CD4-positive, alpha-beta T cell (primary cell): ENCODE data around the gene TESK2. TPM values are rescaled to one million over a fixed set of nuclear protein-coding genes. Genes with fewer than 3 reads are reported as not detected.

Experiments
- ATAC-seq: fragments of 200-7000 bp; cut with Tn5 transposase; one replicate; pipeline ENCODE4 v1.10.0; 2022; ENCODE audit warnings: mild to moderate bottlenecking; ENCODE audit not compliant: poor library complexity
- CTCF ChIA-PET: fragments of 350-600 bp; sonication (Branson Sonifier 250); formaldehyde crosslinking; loops from one replicate; lab custom pipeline; 2021; ENCODE audit warnings: antibody characterized with exemption, inconsistent platforms; lab: Charles Lee
- POLR2A ChIA-PET: fragments of 350-600 bp; sonication (Branson Sonifier 250); formaldehyde crosslinking; loops from one replicate; lab custom pipeline; 2021; ENCODE audit warnings: antibody characterized with exemption, inconsistent platforms; lab: Charles Lee
- DNase-seq, 14 experiments: peaks; one replicate each; pipeline ENCODE4 v3.0.0-alpha.2; 2013 to 2020; ENCODE audit warnings: mixed read lengths in 2 of 14
- H3K27ac ChIP-seq, 2 donors: one replicate each; pipeline versions ENCODE4 v1.5.1 to v1.7.0; 2013; ENCODE audit warnings: low read length in 2 of 2, low read depth in 1 of 2, mild to moderate bottlenecking in 1 of 2
- H3K27me3 ChIP-seq, 2 experiments: 1 replicate in 1 of 2; 2 replicates in 1 of 2; pipeline versions ENCODE4 v1.6.1 to v1.7.0; 2013; ENCODE audit warnings: low read length in 2 of 2, control low read depth in 1 of 2, mild to moderate bottlenecking in 1 of 2, moderate library complexity in 1 of 2; ENCODE audit not compliant: insufficient read depth in 2 of 2, control insufficient read depth in 1 of 2
- H3K36me3 ChIP-seq: one replicate; pipeline ENCODE4 v1.6.1; 2013; ENCODE audit warnings: low read length, control low read depth; ENCODE audit not compliant: insufficient read depth
- H3K4me1 ChIP-seq: one replicate; pipeline ENCODE4 v1.6.1; 2013; ENCODE audit warnings: low read length, control low read depth; ENCODE audit not compliant: insufficient read depth
- H3K4me3 ChIP-seq: one replicate; pipeline ENCODE4 v1.5.1; 2013; ENCODE audit warnings: mild to moderate bottlenecking, low read length, moderate library complexity
- H3K9me3 ChIP-seq, 2 experiments: 1 replicate in 1 of 2; 2 replicates in 1 of 2; pipeline versions ENCODE4 v1.6.1 to v1.7.0; 2013; ENCODE audit warnings: low read length in 2 of 2, mild to moderate bottlenecking in 2 of 2, control low read depth in 1 of 2, moderate library complexity in 1 of 2; ENCODE audit not compliant: control insufficient read depth in 1 of 2, insufficient read depth in 1 of 2
- H3K27ac Mint-ChIP-seq: one replicate; pipeline ENCODE4 v1.8.0; 2020; ENCODE audit warnings: mixed read lengths
- H3K27me3 Mint-ChIP-seq: one replicate; pipeline ENCODE4 v1.8.0; 2021; ENCODE audit warnings: mixed read lengths
- H3K36me3 Mint-ChIP-seq: one replicate; pipeline ENCODE4 v1.8.0; 2021; ENCODE audit warnings: low read depth, mixed read lengths
- H3K4me1 Mint-ChIP-seq: one replicate; pipeline ENCODE4 v1.8.0; 2021; ENCODE audit warnings: low read depth, mixed read lengths
- H3K4me3 Mint-ChIP-seq: one replicate; pipeline ENCODE4 v1.8.0; 2020; ENCODE audit warnings: mild to moderate bottlenecking, mixed read lengths
- H3K9me3 Mint-ChIP-seq: one replicate; pipeline ENCODE4 v1.8.0; 2020; ENCODE audit warnings: mixed read lengths
- CTCF ChIP-seq: fragments of 200-600 bp; IDR thresholded peaks from one replicate; pipeline ENCODE4 v1.8.0; 2022; ENCODE audit warnings: antibody characterized with exemption, mild to moderate bottlenecking
- intact Hi-C, 2 experiments: fragments of 100-400 bp; cut with DNase I in 1 of 2; cut with micrococcal nuclease in 1 of 2; formaldehyde crosslinking; loops; one replicate each; pipeline versions ENCODE4 v1.15.1 to v1.9.0; 2023 to 2025; cut with DNase I, micrococcal nuclease
- polyA plus RNA-seq, 2 donors: library from polyadenylated mRNA; unstranded; fragments of 120-200 nt; gene quantifications; one replicate each; pipeline ENCODE4 v1.2.1, GENCODE V29; 2013
- total RNA-seq, 174 experiments: library from RNA in 2 of 174; stranded (reverse) in 2 of 174; gene quantifications; one replicate each; pipeline ENCODE4 v1.2.3 and lab custom pipeline; 2021 to 2026

Gene TESK2
- total RNA-seq = 1 to 10 TPM; 2.8 to 3.4 TPM
- 5.1 TPM for polyA plus RNA-seq (2013, experiment 1 of 2)
- polyA plus RNA-seq (2013, experiment 2 of 2) = 5.4 TPM
- 1.6 to 10.7 (median 5.7) reads per million in 172 experiments for total RNA-seq (lab: John Stamatoyannopoulos, UW)

- H3K27ac ChIP-seq = peak within 1 kb of the TSS; percentile 55 to 70
- H3K9me3 ChIP-seq = no peaks in the 10 kb centered on the region
- no peaks in the 10 kb centered on the region for H3K36me3 ChIP-seq
- intact Hi-C loops = loop anchor here (1.0 to 10.0 kb wide), 10 partner anchors 9 to 859 kb away; partner anchors contain the start of genes AKR1A1 (in 1 of the 2), CCDC163 (in 1 of the 2), MMACHC (in 1 of the 2) and MUTYH (in 1 of the 2)
- Mint-ChIP-seq H3K36me3 (no peaks in the 10 kb centered on the region), H3K27me3 (no peaks in the 10 kb centered on the region), H3K9me3 (no peaks in the 10 kb centered on the region), H3K4me3 (no peak within 1 kb of the TSS), H3K4me1 (peaks cover 5% of the 10 kb centered on the region), H3K27ac (no peak within 1 kb of the TSS)
- no peaks in the 10 kb centered on the region for H3K27me3 ChIP-seq
- POLR2A ChIA-PET = interaction anchor here (0.5 to 6.2 kb wide), 22 partner anchors 9 to 769 kb away, joined by 3 to 76 read pairs (median 5); partner anchors contain the start of genes AKR1A1, CCDC163, EIF2B3 and GPBP1L1
- peak within 1 kb of the TSS; percentile 82 for H3K4me3 ChIP-seq
- peaks cover 28% of the 10 kb centered on the region for H3K4me1 ChIP-seq
- no peak for TF ChIP-seq CTCF
- ATAC-seq = peak; percentile 92
- DNase-seq = peak; percentile 92 to 100 (median 95)
- CTCF ChIA-PET = interaction anchor here (1.0 to 3.3 kb wide), 9 partner anchors 9 to 479 kb away, joined by 3 to 20 read pairs (median 4); partner anchors contain the start of genes AKR1A1, CCDC163, HECTD3 and MMACHC
Measured at GRCh38 chr1:45490626-45491486, at the start of gene TESK2. TESK2 (minus strand) TSS chr1:45491163; CDS start chr1:45457785, 33,378 bp downstream.

GRCh38 chr1:45536886-45537285 lies 45.9 kb upstream of the TESK2 start:
- Histone ChIP-seq H3K27ac (no peak overlapping the region), H3K4me3 (no peak overlapping the region), H3K9me3 (no peaks in the 10 kb centered on the region), H3K4me1 (no peaks in the 10 kb centered on the region), H3K27me3 (no peaks in the 10 kb centered on the region), H3K36me3 (no peaks in the 10 kb centered on the region)
- Mint-ChIP-seq H3K36me3 (no peaks in the 10 kb centered on the region), H3K4me1 (no peaks in the 10 kb centered on the region), H3K4me3 (no peak overlapping the region), H3K27ac (no peak overlapping the region), H3K27me3 (no peaks in the 10 kb centered on the region), H3K9me3 (no peaks in the 10 kb centered on the region)
- DNase-seq = no peak
- TF ChIP-seq CTCF = no peak
- CTCF ChIA-PET = no interaction called here
- POLR2A ChIA-PET = interaction anchor here (1.7 kb wide), 1 partner anchor 15 kb away, joined by 5 read pairs; the partner anchor contains the start of gene PRDX1
- intact Hi-C loops = no loop called here
- ATAC-seq = no peak

- Mint-ChIP-seq H3K4me3 (no peak overlapping the region), H3K36me3 (no peaks in the 10 kb centered on the region), H3K27ac (no peak overlapping the region), H3K9me3 (no peaks in the 10 kb centered on the region), H3K27me3 (no peaks in the 10 kb centered on the region), H3K4me1 (no peaks in the 10 kb centered on the region)
- Histone ChIP-seq H3K4me1 (no peaks in the 10 kb centered on the region), H3K4me3 (no peak overlapping the region), H3K27ac (no peak overlapping the region), H3K27me3 (no peaks in the 10 kb centered on the region), H3K9me3 (no peaks in the 10 kb centered on the region), H3K36me3 (no peaks in the 10 kb centered on the region)
- DNase-seq (no peak), ATAC-seq (no peak)
- POLR2A ChIA-PET = interaction anchor here (1.7 kb wide), 1 partner anchor 14 kb away, joined by 5 read pairs; the partner anchor contains the start of gene PRDX1
- intact Hi-C loops = no loop called here
- CTCF ChIA-PET = no interaction called here
- no peak for TF ChIP-seq CTCF
Measured at GRCh38 chr1:45535988-45536766, 45.2 kb upstream of the TESK2 start.
